RWPE2 (cell line): Measurements from ENCODE around the gene RNASEL.

ENCODE experiments used
- ATAC-seq: fragments of 200-7000 bp; cut with Tn5 transposase; 3 replicates; pipeline ENCODE4 v1.9.1; 2021; ENCODE audit warnings: low read depth
- DNase-seq: peaks from one replicate; pipeline ENCODE4 v3.0.0-alpha.2; 2020; ENCODE audit warnings: low spot score
- H3K27ac ChIP-seq: fragments of 450-650 bp; 2 replicates; pipeline ENCODE4 v1.5.1; 2017; ENCODE audit warnings: mild to moderate bottlenecking; ENCODE audit not compliant: poor library complexity, severe bottlenecking
- H3K27me3 ChIP-seq: fragments of 250-450 bp; sonication (Bioruptor Pico); 2 replicates; pipeline ENCODE4 v1.5.1; 2021; ENCODE audit warnings: mild to moderate bottlenecking, moderate library complexity; ENCODE audit not compliant: insufficient read depth, poor library complexity, severe bottlenecking
- H3K36me3 ChIP-seq: fragments of 250-450 bp; sonication (Bioruptor Pico); 2 replicates; pipeline ENCODE4 v1.5.1; 2020; ENCODE audit warnings: low read depth, mild to moderate bottlenecking, moderate library complexity
- H3K4me1 ChIP-seq: fragments of 250-450 bp; sonication (Bioruptor Pico); 2 replicates; pipeline ENCODE4 v1.5.1; 2021; ENCODE audit warnings: mild to moderate bottlenecking, moderate library complexity; ENCODE audit not compliant: insufficient read depth, poor library complexity, severe bottlenecking
- H3K4me3 ChIP-seq: fragments of 250-450 bp; sonication (Bioruptor Pico); 2 replicates; pipeline ENCODE4 v1.5.1; 2021; ENCODE audit warnings: mild to moderate bottlenecking, moderate library complexity; ENCODE audit not compliant: severe bottlenecking
- H3K9me3 ChIP-seq: fragments of 250-450 bp; sonication (Bioruptor Pico); 2 replicates; pipeline ENCODE4 v1.5.1; 2021; ENCODE audit warnings: mild to moderate bottlenecking, moderate library complexity; ENCODE audit not compliant: severe bottlenecking
- CTCF ChIP-seq: fragments of 450-650 bp; IDR thresholded peaks from one replicate; pipeline ENCODE4 v1.5.1; 2017; ENCODE audit warnings: mild to moderate bottlenecking, moderate library complexity; ENCODE audit not compliant: poor library complexity, severe bottlenecking

The RNASEL gene

DNA sequence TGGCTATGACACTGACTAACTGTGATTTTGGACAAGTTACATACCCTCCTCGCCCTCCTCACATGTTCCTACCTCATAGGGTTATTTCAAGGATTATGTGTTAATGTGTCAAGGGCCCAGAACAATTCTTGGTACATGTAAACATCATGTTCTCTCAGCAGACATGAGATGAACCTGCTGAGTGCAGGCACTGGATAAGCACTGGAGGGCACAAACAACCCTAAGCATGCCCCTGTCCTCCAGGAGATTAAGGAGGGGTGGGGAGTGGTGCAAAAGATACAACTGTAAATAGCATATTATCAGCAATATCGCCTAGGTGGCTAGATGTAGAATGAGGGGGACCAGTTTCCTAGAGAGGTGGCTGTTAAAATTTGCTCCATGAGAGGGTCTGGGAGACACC is 32.9 kb upstream of the RNASEL start:
- ATAC-seq (no peak), DNase-seq (no peak)
- no peak overlapping the region for H3K4me3 ChIP-seq
- H3K36me3 ChIP-seq: no peaks in the 10 kb centered on the region
- no peak overlapping the region for H3K27ac ChIP-seq
- no peak for TF ChIP-seq CTCF
- H3K9me3 ChIP-seq: no peaks in the 10 kb centered on the region
- H3K27me3 ChIP-seq: no peaks in the 10 kb centered on the region
- peaks cover 10% of the 10 kb centered on the region for H3K4me1 ChIP-seq

GRCh38 chr1:182620924-182621585 is 32.0 kb upstream of the RNASEL start:
- H3K9me3 ChIP-seq: no peaks in the 10 kb centered on the region
- H3K27ac ChIP-seq: no peak overlapping the region
- no peak for ATAC-seq
- peaks cover 6% of the 10 kb centered on the region for H3K4me1 ChIP-seq
- no peak for TF ChIP-seq CTCF
- H3K4me3 ChIP-seq: no peak overlapping the region
- no peak for DNase-seq
- H3K36me3 ChIP-seq: no peaks in the 10 kb centered on the region
- peaks cover 1% of the 10 kb centered on the region for H3K27me3 ChIP-seq

- peaks cover 14% of the 10 kb centered on the region for H3K4me1 ChIP-seq
- no peak overlapping the region for H3K27ac ChIP-seq
- no peaks in the 10 kb centered on the region for H3K9me3 ChIP-seq
- peaks cover 26% of the 10 kb centered on the region for H3K27me3 ChIP-seq
- no peak for DNase-seq
- no peak for TF ChIP-seq CTCF
- ATAC-seq: no peak
- no peaks in the 10 kb centered on the region for H3K36me3 ChIP-seq
- no peak overlapping the region for H3K4me3 ChIP-seq
Observed at GRCh38 chr1:182617734-182618351, 28.8 kb upstream of the RNASEL start.

GRCh38 chr1:182617014-182617429 is 28.0 kb upstream of the RNASEL start:
- no peak for TF ChIP-seq CTCF
- no peak overlapping the region for H3K4me3 ChIP-seq
- H3K27me3 ChIP-seq: peaks cover 26% of the 10 kb centered on the region
- no peak overlapping the region for H3K27ac ChIP-seq
- H3K36me3 ChIP-seq: no peaks in the 10 kb centered on the region
- H3K9me3 ChIP-seq: no peaks in the 10 kb centered on the region
- no peak for ATAC-seq
- no peak for DNase-seq
- H3K4me1 ChIP-seq: peaks cover 14% of the 10 kb centered on the region
